Stimulated activated effector memory CD8-positive, alpha-beta T cell treated with anti-CD3 and anti-CD28 coated beads, Interleukin-12 subunit alpha, Interleukin-12 subunit beta, amount 100 ng/mL, for 72 hours (primary cell): ENCODE measurements around the gene ODC1.

Source experiments
- ATAC-seq: fragments of 150-1000 bp; cut with Tn5 transposase; 2 replicates; pipeline ENCODE4 v1.10.0; 2021
- DNase-seq, 2 donors: peaks; one replicate each; pipeline ENCODE4 v3.0.0; 2021 to 2022; ENCODE audit warnings: low spot score in 2 of 2
- H3K27ac Mint-ChIP-seq: one replicate; pipeline ENCODE4 v1.8.0; 2022; ENCODE audit warnings: mild to moderate bottlenecking, mixed read lengths
- H3K36me3 Mint-ChIP-seq: one replicate; pipeline ENCODE4 v1.8.0; 2022; ENCODE audit warnings: mild to moderate bottlenecking, mixed read lengths
- H3K4me1 Mint-ChIP-seq: one replicate; pipeline ENCODE4 v1.8.0; 2022; ENCODE audit warnings: mixed read lengths
- H3K4me3 Mint-ChIP-seq: one replicate; pipeline ENCODE4 v1.8.0; 2022; ENCODE audit warnings: mild to moderate bottlenecking, mixed read lengths
- H3K9me3 Mint-ChIP-seq: one replicate; pipeline ENCODE4 v1.8.0; 2022; ENCODE audit warnings: mixed read lengths

ODC1 gene

GRCh38 chr2:10410001-10410822 is 37.9 kb downstream of the ODC1 start:
- DNase-seq, result no peak
- H3K4me3 Mint-ChIP-seq, result no peak overlapping the region
- H3K9me3 Mint-ChIP-seq, result no peaks in the 10 kb centered on the region
- H3K36me3 Mint-ChIP-seq, result peaks cover 72% of the 10 kb centered on the region
- ATAC-seq, result no peak
- H3K4me1 Mint-ChIP-seq, result peaks cover 42% of the 10 kb centered on the region
- no peak overlapping the region for H3K27ac Mint-ChIP-seq

- ATAC-seq (peak; percentile 72), DNase-seq (peak; percentile 74 to 91)
- no peaks in the 10 kb centered on the region for H3K9me3 Mint-ChIP-seq
- H3K36me3 Mint-ChIP-seq, result peaks cover 83% of the 10 kb centered on the region
- peak overlapping the region; percentile 64 for H3K27ac Mint-ChIP-seq
- peaks cover 47% of the 10 kb centered on the region for H3K4me1 Mint-ChIP-seq
- peak overlapping the region; percentile 62 for H3K4me3 Mint-ChIP-seq
Observed at GRCh38 chr2:10408649-10409579, 39.2 kb downstream of the ODC1 start.

- H3K36me3 Mint-ChIP-seq, result peaks cover 78% of the 10 kb centered on the region
- H3K27ac Mint-ChIP-seq, result peak overlapping the region; percentile 64
- H3K9me3 Mint-ChIP-seq, result no peaks in the 10 kb centered on the region
- H3K4me3 Mint-ChIP-seq, result peak overlapping the region; percentile 62
- peak; percentile 28 to 78 for DNase-seq
- H3K4me1 Mint-ChIP-seq, result peaks cover 51% of the 10 kb centered on the region
- peak; percentile 91 for ATAC-seq
Observed at GRCh38 chr2:10407841-10408648, 40.1 kb downstream of the ODC1 start.

- Mint-ChIP-seq H3K4me1 (peaks cover 51% of the 10 kb centered on the region), H3K27ac (peak overlapping the region; percentile 64), H3K4me3 (peak overlapping the region; percentile 62), H3K36me3 (peaks cover 83% of the 10 kb centered on the region), H3K9me3 (no peaks in the 10 kb centered on the region)
- no peak for DNase-seq
- ATAC-seq, result no peak
Observed at GRCh38 chr2:10407432-10407831, 40.7 kb downstream of the ODC1 start.

- H3K27ac Mint-ChIP-seq, result peak overlapping the region; percentile 64
- H3K4me3 Mint-ChIP-seq, result peak overlapping the region; percentile 62
- ATAC-seq, result no peak
- DNase-seq, result no peak
- H3K36me3 Mint-ChIP-seq, result peaks cover 78% of the 10 kb centered on the region
- H3K4me1 Mint-ChIP-seq, result peaks cover 54% of the 10 kb centered on the region
- H3K9me3 Mint-ChIP-seq, result no peaks in the 10 kb centered on the region
Observed at GRCh38 chr2:10406491-10407188, 41.5 kb downstream of the ODC1 start.

GRCh38 chr2:10406016-10406415 is 42.1 kb downstream of the ODC1 start:
- Mint-ChIP-seq H3K27ac (peak overlapping the region; percentile 64), H3K4me1 (peaks cover 60% of the 10 kb centered on the region), H3K36me3 (peaks cover 76% of the 10 kb centered on the region), H3K4me3 (no peak overlapping the region), H3K9me3 (no peaks in the 10 kb centered on the region)
- no peak for ATAC-seq
- DNase-seq, result no peak

GRCh38 chr2:10405448-10405847 is 42.7 kb downstream of the ODC1 start:
- no peak for DNase-seq
- H3K36me3 Mint-ChIP-seq, result peaks cover 79% of the 10 kb centered on the region
- H3K27ac Mint-ChIP-seq, result no peak overlapping the region
- no peak overlapping the region for H3K4me3 Mint-ChIP-seq
- H3K9me3 Mint-ChIP-seq, result no peaks in the 10 kb centered on the region
- ATAC-seq, result no peak
- peaks cover 66% of the 10 kb centered on the region for H3K4me1 Mint-ChIP-seq

GRCh38 chr2:10404324-10405143 is 43.6 kb downstream of the ODC1 start:
- DNase-seq (no peak), ATAC-seq (no peak)
- Mint-ChIP-seq H3K27ac (peak overlapping the region; percentile 7), H3K4me1 (peaks cover 75% of the 10 kb centered on the region), H3K9me3 (no peaks in the 10 kb centered on the region), H3K4me3 (no peak overlapping the region), H3K36me3 (peaks cover 79% of the 10 kb centered on the region)

GRCh38 chr2:10402653-10403215 is 45.4 kb downstream of the ODC1 start:
- no peak for DNase-seq
- H3K4me3 Mint-ChIP-seq, result no peak overlapping the region
- peaks cover 60% of the 10 kb centered on the region for H3K4me1 Mint-ChIP-seq
- no peak for ATAC-seq
- peaks cover 79% of the 10 kb centered on the region for H3K36me3 Mint-ChIP-seq
- peak overlapping the region; percentile 88 for H3K27ac Mint-ChIP-seq
- H3K9me3 Mint-ChIP-seq, result no peaks in the 10 kb centered on the region

GRCh38 chr2:10402062-10402585 is 46.0 kb downstream of the ODC1 start:
- Mint-ChIP-seq H3K4me1 (peaks cover 54% of the 10 kb centered on the region), H3K9me3 (no peaks in the 10 kb centered on the region), H3K4me3 (no peak overlapping the region), H3K27ac (peak overlapping the region; percentile 88), H3K36me3 (peaks cover 73% of the 10 kb centered on the region)
- ATAC-seq (no peak), DNase-seq (no peak)

- H3K9me3 Mint-ChIP-seq, result no peaks in the 10 kb centered on the region
- H3K4me1 Mint-ChIP-seq, result peaks cover 46% of the 10 kb centered on the region
- H3K36me3 Mint-ChIP-seq, result peaks cover 65% of the 10 kb centered on the region
- ATAC-seq, result peak; percentile 1
- no peak for DNase-seq
- H3K27ac Mint-ChIP-seq, result peak overlapping the region; percentile 88
- peak overlapping the region; percentile 49 for H3K4me3 Mint-ChIP-seq
Observed at GRCh38 chr2:10400978-10401951, 46.9 kb downstream of the ODC1 start.

- DNase-seq (peak in 1 of 2 donors; percentile 40), ATAC-seq (peak; percentile 92)
- Mint-ChIP-seq H3K4me3 (peak overlapping the region; percentile 49), H3K27ac (peak overlapping the region; percentile 88), H3K9me3 (no peaks in the 10 kb centered on the region), H3K4me1 (peaks cover 48% of the 10 kb centered on the region), H3K36me3 (peaks cover 63% of the 10 kb centered on the region)
Observed at GRCh38 chr2:10400568-10400977, 47.6 kb downstream of the ODC1 start.
